Colon (tissue), 2 donors: Measurements from ENCODE around the gene IRF9.
A peak's percentile ranks its signal among the peaks of the same experiment; 100 is the strongest.

ENCODE experiments used
- FAIRE-seq: peaks from 2 replicates; lab custom pipeline; 2012; peaks lifted over from hg19 to GRCh38; lab: Jason Lieb, UNC
- donor health status: control.
- donor health status: control.

IRF9 gene

GRCh38 chr14:24160850-24161804 is at the start of gene IRF9:
IRF9 (plus strand) TSS chr14:24161265; CDS start chr14:24162145, 880 bp downstream.
- no peak for FAIRE-seq

GRCh38 chr14:24113379-24113800 is 47.7 kb upstream of the IRF9 start:
- no peak for FAIRE-seq

- FAIRE-seq, result no peak
Measured at GRCh38 chr14:24113801-24114531, 47.1 kb upstream of the IRF9 start.

GRCh38 chr14:24114532-24115421 is 46.3 kb upstream of the IRF9 start, which contains the start of the genes DCAF11 and NRL:
DCAF11 (plus strand) TSS chr14:24114777; CDS start chr14:24115595, 818 bp downstream.
NRL (minus strand) TSS chr14:24114949; CDS start chr14:24082848, 32,101 bp downstream.
- FAIRE-seq, result peak; percentile 75

DNA sequence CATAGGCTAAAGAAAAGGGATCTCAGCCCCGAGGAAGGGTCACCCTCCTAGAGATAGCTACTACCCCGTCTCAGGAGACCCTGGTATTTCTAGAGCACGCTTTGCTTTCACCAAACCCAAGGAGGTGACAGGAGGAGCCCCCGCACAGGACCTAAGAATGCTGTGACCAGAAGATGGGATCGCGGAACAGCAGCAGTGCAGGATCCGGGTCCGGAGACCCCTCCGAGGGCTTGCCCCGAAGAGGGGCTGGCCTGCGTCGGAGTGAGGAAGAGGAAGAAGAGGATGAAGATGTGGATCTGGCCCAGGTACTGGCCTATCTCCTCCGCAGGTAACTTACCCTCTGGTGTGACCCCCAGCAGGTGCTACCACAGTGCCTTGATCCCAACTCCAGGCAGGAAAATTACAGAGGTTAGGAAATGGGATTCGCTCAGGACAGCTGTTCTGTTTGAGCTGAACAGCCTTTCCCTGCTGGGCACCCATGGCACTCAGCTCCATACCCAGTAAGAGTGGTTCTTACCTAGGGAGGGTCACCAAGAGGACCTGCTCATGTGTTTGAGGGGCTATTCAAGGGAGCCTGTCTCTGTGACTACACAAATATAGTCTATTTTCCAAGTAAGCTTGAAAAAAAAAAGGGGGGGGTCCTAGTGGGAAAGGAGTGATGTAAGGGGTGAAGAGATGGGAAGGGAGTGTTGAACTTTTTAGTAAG is 45.5 kb upstream of the IRF9 start:
- FAIRE-seq, result no peak

GRCh38 chr14:24116128-24116814 is 44.8 kb upstream of the IRF9 start:
- no peak for FAIRE-seq

GRCh38 chr14:24117179-24117578 is 43.9 kb upstream of the IRF9 start:
- no peak for FAIRE-seq

- FAIRE-seq, result no peak
Measured at GRCh38 chr14:24119691-24120090, 41.4 kb upstream of the IRF9 start.

DNA sequence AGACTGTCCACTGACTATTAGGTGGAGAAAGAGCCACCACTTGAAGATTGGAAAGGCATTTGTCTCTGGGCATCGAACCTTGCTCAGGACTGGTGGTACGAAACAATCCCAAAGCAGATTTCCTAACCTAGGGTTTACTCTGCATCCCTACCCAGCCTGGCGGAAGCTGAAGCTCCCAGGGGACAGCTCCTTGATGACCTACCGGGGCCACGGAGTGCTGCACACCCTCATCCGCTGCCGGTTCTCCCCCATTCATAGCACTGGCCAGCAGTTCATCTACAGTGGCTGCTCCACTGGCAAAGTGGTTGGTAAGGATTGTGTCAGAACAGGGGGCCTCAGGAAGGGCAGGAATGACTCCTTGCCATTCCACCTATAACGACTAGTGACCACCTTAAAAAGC is 39.9 kb upstream of the IRF9 start:
- FAIRE-seq, result no peak

DNA sequence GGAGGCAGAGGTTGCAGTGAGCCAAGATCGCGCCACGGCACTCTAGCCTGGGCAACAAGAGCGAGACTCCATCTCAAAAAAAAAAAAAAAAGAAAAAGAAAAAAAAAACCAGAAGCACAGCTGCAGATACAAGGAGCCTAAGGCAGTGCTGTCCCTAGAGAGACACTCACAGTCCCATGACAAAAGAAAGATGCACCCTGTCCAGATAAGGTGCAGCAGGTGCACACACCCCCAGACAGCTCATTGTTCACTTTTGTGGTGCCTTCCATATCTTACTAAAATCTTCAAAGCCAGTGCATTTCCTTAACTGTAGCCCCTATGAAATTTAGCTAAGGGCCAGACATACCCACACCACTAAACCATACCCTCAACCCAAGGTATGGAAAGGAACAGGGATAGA is 38.6 kb upstream of the IRF9 start:
- no peak for FAIRE-seq

DNA sequence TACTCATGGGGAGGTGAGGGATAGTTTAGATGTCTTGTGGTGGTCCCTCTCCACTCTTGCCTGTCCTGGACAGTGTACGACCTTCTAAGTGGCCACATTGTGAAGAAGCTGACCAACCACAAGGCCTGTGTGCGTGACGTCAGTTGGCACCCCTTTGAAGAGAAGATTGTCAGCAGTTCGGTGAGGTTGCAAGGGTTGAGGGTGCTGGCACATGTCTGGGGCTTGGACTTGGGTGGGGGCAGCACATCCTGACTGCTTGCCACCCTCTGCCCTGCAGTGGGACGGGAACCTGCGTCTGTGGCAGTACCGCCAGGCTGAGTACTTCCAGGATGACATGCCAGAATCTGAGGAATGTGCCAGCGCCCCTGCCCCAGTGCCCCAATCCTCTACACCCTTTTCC is 38.2 kb upstream of the IRF9 start:
- FAIRE-seq, result no peak

GRCh38 chr14:24123424-24124417 is 37.3 kb upstream of the IRF9 start:
- no peak for FAIRE-seq

GRCh38 chr14:24126939-24127338 is 34.1 kb upstream of the IRF9 start:
- no peak for FAIRE-seq

DNA sequence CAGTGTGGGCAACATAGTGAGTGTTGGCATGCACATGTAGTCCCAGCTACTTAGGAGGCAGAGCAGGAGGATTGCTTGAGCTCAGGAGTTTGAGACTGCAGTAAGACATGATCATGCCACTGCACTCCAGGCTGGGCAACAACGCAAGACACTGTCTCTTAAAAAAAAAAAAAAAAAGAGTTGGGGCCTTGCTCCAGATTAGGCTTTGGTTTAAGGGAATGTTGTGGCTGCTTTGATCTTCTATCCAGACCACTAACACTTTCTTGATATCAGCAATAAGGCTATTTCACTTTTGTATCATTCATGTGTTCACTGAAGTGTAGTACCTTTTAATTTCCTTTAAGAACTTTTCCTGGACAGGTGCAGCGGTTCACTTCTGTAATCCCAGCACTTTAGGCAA is 33.4 kb upstream of the IRF9 start:
- no peak for FAIRE-seq

GRCh38 chr14:24129410-24129998 is 31.6 kb upstream of the IRF9 start:
- no peak for FAIRE-seq

GRCh38 chr14:24130380-24130716 is 30.7 kb upstream of the IRF9 start, which contains the start of gene FITM1:
FITM1 (plus strand) TSS chr14:24130659; CDS start chr14:24131564, 905 bp downstream.
- no peak for FAIRE-seq

- FAIRE-seq, result no peak
Measured at GRCh38 chr14:24130717-24131548, 30.1 kb upstream of the IRF9 start.

- FAIRE-seq, result no peak
Measured at GRCh38 chr14:24131549-24131966, 29.5 kb upstream of the IRF9 start.
